Iris pigment epithelial cell (primary cell): ENCODE results near the gene ANKRD22.

Experiments
- DNase-seq: peaks from one replicate; pipeline ENCODE4 v3.0.0-alpha.2; 2011; ENCODE audit warnings: low read depth

Gene ANKRD22

DNA sequence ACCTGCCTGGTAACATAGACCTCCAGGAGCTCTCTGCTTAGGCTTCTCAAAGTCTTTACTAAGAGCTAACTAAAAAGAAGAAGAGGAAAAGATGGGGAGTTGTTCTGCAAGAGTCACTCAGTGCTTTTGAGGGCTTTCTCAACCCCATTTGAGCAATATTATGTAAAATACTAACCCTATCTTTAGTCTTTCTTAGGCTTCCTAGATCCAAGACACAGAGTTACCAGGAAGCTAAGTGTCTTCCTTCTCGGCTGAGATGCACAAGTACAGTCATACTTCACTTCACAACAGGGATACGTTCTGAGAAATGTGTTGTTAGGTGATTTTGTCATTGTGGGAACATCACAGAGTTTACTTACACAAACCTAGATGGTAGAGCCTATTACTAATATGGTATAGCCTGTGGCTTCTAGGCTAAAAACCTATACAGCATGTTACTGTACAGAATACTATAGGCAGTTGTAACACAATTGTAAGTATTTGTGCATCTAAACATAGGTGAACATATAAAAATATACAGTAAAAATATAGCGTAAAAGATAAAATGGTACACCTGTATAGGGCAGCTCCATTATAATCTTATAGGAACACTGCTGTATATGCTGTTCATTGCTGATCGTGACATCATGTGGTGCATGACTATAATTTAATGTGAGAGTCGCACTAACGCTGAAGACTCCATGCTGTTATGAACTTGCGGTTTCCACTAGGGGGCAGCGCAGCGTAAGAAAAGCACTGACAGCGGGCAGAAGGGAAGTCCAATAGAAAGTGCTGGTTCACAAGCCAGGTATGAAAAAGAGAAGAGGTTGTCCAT, 16.3 kb downstream of the ANKRD22 start:
- DNase-seq, result peak; percentile 88

DNA sequence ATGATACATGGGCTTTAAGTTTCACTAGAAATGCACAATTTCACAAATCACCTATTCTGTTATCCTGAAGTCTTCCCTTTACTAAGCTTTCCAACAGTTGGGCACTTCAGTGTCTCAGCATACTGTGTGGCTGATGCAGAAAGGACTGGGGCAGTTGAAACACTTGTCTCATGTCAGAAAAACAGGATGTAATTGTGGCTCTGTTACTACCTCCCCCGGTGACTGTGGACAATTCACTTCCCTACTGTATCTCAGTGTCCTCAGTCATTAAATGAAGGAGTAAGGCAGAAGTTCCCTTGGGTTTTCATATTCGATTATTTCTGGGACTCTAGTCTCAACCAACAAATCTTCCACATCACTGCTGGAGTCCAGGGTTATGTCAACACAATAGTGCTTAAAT, 17.9 kb downstream of the ANKRD22 start:
- no peak for DNase-seq

DNA sequence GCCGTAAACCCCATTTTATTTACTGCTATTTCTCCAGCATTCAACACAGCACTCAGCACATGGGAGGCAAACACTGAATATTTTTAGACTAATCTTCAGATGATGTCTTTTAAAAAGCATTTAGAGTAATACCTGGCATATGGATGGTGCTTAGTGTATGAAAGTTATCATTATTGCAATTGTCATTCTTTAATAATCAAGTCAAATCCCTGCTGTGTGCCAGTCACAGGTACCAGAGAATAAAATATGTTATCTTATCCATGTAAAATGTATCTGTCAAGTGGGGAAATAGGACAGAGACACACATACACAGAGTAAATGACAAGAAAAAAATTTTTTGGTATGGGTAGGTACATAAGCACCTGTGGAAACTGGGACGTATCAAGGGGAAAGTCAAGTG, 18.5 kb downstream of the ANKRD22 start:
- DNase-seq, result no peak

DNA sequence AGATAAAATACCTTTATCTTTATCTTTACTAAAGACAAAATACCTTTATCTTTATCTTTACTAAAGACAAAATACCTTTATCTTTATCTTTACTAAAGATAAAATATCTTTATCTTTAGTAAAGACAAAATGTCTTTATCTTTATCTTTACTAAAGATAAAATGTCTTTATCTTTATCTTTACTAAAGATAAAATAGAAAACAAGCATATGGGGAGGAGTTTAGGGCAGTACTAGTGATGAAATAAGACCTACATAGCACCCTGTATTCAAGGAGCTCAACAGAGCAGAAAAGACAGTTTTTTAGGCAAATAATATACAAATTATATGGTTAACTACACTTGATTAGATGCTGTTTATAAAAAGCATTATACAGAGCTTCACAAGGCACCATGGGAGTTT, 19.3 kb downstream of the ANKRD22 start:
- DNase-seq, result no peak

DNA sequence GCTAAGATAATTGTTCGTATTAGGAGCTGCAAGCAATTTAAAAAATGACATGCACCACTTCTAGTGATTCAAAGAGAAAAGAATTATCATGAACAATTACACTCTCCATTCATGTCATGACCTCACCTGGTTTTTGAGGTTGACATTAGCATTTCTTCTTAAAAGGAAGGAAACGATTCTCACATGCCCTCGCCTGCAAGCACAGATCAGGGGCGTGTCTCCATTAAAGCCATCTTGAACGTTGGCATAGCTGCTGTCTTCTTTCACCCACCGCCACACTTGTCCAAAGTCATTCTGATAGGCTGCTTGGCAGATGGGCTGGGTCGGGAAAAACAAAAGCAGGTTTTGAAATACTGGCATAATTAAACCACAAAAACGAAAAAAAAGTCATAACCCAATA, 19.9 kb downstream of the ANKRD22 start:
- no peak for DNase-seq

DNA sequence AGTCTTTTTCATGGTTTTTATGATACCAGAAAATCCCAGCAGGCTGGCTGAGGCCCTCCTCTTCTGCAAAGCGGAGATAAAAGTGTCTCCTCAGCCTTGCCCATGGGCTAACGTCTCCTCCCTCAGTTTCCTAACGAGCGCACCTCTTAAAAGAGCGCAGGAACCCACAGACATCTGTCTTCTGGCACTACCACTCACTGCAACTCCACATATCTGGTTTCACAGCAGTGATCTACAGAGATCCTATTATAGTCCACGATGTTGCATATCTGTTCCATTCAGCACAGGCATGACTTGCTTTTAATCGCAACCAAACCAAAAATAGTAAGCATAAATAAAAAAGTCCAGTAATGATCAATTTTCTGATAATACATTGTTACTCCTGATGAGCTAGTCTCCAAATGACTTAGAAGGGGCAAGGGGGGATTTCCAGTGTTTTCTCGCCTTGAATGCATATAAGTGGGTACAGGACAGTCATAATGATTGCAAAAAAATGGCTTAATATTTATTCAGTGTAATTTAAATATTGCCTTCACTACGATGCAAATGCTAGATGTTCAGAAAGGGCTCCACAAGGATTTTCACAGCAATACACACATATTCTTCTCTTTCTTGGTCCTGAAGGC, 20.9 kb downstream of the ANKRD22 start:
- DNase-seq, result no peak

DNA sequence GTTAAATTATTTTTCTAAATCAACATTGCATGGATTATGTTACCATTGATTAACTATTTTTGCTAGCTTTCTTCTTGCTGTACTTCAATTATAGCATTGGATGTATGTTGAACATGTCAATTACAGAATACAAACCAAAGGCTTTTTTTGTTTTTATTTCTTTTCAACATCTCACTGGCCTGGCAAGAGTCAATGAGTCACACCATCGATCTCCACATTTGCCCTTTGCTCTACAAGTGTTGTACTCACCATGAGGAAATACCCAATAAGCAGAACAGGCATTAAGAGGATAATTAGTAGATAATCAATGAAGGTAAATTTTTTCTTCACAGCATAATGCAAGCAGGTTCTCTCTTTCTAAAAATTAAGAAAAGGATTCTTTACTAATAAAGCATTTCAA, 23.3 kb downstream of the ANKRD22 start:
- DNase-seq, result peak; percentile 28

DNA sequence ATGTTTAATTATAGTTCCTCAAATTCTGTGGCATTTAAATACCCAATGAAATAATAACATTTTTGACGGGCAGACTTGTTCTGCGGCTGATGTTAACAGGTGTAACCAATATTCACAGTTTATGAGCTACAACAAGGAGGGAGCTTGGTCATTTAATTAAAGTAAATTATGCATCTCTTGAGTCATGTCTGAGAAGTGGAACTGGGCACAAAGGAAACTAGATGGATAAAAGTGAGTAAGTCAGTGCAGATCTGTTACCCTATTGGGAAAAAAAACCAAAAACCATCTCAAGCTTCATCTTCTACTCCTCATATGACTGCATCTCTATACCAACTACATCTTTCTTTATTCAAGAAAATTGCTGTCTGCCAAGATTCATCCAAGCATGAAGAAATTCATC, 24.0 kb downstream of the ANKRD22 start:
- no peak for DNase-seq

DNA sequence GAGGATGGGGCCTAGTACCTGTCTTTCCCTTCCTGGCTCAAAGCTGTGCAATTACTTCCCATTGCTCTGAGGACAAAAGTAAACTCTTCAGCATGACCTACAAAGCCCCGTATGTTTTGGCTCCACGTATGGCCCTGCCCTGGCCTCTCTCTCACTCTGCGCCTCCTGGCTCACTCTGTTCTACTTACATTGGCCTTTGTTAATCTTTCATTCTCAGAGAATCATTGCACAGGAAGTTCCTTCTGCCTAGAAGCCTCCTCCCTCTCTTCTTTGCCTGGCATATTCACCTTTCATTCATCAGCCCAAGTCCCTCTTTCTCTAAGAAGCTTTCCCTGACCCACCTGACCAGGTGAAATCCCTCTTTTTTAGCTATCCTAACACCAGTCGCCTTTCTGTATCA, 25.3 kb downstream of the ANKRD22 start:
- no peak for DNase-seq

DNA sequence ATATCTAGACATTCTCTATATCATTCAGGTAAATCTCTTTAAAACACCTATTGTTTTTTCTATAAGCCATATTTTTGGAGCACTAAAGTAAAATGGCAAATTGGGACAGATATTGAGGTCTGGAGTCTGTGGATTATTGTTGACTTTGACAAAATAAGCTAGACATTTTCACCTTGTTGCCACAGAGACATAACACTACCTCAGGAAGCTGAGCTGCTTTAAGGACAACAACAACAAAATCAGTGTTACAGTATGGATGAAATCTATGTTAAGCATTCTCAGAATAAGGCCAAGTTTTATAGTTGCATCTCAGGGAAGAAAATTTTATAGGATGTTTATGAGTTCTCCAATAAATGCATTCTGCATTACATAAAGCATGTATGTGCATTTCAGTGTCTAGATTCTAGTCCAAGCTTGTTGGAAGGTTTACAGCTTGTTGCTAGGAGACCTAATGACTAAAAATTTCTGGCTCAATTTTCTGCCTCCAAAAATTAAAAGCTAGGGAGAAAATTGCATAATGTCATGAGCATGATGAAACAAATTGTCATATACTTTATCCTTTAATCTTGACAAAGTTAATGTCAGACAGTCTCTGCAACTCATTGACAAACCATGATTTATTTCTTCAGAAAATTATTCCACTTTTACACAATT, 30.8 kb downstream of the ANKRD22 start:
- peak; percentile 74 for DNase-seq

DNA sequence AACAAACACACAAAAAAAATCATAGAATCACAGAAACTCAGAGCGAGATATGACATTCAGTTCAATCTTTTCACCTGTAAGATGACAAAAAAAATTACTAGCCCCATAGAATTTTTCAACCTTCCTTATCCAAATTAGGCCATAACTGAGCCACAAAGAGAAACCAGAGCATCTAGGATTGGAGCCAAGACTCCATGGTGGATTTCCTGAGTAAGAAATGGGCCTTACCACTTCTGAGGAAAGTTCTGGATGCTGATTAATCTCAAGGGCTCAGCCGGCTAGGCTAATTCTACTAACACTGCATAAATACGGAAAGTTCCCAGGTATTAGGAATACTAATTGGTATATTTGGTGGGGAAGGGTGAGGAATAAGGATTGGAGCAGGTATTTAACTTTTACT, 32.4 kb downstream of the ANKRD22 start:
- peak; percentile 20 for DNase-seq

DNA sequence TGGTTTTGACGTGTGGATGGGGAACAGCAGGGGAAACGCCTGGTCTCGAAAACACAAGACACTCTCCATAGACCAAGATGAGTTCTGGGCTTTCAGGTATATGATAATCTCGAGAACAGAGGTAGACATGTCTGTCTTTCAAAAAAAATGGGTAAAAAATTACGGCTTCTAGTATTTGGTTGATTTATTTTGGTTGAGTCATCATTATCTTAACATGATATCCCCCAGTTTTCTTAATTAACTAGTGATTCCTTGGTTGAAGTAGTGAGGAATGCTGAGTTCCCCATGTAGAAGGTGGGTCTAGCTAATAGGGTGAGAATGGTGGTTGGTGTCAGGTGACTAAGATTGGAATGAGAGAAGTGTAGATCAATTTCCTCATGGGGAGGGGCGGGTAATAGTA, 38.4 kb downstream of the ANKRD22 start:
- DNase-seq, result no peak

DNA sequence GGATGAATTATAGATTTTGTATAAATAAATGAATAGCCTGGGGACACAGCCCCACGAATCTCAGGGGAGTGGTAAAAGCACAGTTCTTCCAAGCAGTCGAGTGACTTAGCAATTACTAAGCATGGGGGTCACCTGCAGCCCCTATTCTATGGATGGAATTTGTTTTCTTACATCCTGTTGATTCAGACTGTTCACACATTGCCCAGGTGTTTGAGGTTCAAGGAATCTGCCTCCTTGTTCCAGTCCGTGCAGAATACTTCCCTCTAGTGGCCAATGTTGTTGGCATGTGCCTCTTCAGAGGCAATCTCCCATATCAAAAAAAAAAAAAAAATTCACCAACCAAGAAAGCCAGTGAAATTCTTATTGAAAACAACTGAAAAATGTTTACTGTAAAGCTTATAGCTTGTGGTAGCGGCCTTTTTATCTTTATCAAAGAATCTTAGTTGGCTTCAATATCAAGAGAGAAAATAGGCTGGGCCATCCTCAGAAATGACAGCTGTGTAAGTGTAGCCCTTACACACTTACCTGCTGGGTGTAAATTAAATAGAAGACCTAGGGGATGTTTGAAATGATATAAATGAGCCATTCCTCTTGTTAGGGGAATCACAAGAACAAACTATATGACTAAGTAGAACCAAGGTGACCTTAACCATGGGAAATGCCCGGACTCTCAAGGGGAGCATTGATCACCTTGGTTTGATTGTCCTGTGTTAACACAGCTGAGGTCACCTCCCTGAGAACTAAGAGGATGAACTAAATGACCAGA, 41.3 kb downstream of the ANKRD22 start:
- DNase-seq, result peak; percentile 74

DNA sequence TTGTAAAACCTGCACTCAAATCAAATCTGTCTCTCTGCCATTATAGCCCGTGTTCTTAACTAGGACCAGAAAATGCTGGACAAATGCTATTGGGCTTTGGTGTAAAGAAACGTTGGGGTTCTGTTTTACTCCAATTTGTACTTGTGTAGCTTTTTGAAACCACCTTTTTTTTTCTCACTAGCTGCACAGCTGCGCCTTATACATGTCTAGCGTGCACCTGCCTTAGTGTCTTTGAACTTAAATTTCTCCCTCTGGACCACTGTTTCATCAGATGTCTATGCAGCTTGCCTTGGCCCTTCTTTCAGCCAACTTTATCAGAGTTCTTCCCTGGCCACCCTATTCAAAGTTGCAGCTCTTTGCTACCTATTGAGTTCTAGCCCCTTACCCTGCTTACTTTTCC, 42.0 kb downstream of the ANKRD22 start:
- DNase-seq, result no peak

DNA sequence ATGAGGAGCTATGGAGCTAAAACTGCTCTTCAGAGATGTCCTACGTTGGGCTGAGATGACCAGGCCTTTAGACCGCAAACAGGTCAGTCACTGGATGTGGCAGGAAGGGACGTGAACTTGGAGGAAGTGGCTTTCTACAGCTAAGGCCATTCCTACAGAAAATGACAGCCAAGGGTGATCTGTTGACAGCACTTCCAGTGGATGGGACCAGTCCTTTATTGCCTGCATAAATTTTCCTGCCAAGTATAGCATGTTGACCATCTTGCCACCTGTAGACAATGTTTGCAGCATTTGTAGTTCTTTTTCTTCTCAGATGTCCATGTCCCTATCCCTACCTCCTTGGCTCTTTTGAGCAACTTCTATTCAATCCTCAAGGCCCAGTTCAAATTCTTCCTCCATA, 45.7 kb downstream of the ANKRD22 start:
- no peak for DNase-seq

DNA sequence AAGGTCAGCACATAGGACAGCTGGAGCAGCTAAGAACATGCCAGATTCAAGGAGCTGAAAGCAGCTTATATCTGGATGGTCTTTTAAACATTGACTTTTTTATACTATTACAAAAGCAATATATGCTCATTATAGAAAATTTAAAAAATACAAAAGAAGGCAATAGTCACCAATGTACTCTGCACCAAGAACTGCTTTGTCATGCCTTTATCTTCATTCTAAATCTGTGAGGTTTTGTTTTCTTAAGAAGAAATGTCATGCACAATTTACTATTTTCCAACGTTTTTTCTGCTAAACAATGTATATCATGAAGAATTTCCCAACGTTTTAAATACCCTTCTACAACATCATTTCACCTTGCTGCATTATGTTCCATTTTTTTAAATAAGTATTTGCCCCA, 46.3 kb downstream of the ANKRD22 start:
- DNase-seq, result no peak

DNA sequence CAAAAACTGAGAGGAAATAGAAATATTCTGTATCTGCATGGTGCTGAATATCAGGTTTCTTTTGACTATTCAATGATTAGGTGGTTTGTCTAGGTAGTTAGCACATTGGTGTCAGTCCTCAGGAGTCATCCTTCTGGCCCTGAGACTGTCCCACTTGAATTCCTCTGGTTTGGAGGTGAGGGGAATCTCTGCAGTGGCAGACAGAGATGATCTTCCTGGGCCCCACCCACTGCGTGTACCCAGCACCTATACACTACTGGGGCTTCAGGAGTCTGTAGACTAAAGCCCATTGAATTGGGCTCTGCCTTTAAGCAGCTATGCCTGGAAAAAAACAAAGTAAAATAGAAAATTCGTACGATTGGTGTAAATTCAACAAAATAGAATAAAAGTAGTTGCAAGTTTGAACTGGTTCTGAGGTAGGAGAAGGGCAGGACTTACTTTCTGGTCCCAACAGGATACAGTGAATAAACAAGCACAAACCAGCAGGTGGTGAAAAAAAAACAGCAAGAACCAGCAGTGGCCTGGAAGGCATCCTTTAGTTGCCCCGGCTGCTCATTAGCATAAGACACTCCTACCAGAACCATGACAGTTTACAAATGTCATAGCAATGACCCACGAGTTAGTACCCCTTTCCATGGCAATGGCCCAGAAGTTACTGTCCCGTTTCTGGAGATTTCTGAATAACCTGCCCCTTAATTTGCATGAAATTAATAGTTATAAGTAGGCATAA, 47.4 kb downstream of the ANKRD22 start:
- no peak for DNase-seq

DNA sequence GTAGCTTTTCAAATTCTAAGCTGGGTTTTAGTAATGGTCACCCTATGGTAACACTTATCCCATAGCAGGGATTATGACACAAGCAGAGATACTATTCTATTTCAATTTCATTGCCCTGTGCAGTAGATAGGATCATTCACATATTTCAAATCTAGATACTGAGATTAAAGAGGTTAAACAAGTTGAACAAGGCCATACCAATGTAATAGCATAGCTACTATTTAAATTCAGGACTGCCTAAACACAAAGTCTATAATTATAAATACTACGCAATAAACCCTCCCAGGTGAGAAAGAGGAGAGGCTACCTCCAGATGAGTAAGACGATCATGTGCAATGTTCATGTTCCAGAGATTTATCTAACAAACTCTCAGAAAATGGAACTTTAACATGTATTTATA, 48.0 kb downstream of the ANKRD22 start:
- no peak for DNase-seq

DNA sequence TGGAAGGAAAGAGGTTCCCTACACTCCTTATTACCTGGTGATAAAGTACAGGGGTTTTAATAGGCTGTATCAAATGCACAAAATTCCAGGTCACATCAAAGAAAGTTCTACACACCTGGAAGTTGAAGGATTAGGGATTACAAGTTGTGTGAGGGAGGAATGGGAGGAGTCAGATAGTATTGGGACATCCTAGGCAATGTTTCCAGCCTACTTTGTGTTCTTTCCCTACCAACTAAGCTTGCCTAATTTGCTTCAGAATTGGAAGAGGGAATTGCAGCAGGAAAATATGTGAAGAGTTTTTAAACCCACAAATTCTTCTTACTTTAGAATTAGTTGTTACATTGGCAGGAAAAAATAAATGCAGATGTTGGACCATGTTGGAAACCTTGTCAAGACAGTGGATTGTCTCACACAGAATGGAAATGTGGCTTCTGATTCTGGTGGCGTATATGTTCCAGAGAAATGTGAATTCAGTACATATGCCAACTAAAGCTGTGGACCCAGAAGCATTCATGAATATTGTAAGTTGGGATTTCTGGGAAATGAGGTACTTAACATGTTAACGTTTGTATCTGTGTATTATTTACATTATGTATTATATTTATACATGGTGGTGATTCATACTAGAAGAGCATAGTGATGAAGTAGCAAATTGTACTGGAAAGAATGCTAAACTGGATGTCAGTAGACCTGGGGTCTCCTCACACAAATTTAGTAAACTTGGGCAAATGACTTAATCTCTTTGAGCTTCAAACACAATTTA, 48.9 kb downstream of the ANKRD22 start, which contains the start of gene LIPM:
LIPM (plus strand) TSS at position 208 of the 763 bp plus-strand sequence; CDS start at position 375, 167 bp downstream.
- no peak for DNase-seq

DNA sequence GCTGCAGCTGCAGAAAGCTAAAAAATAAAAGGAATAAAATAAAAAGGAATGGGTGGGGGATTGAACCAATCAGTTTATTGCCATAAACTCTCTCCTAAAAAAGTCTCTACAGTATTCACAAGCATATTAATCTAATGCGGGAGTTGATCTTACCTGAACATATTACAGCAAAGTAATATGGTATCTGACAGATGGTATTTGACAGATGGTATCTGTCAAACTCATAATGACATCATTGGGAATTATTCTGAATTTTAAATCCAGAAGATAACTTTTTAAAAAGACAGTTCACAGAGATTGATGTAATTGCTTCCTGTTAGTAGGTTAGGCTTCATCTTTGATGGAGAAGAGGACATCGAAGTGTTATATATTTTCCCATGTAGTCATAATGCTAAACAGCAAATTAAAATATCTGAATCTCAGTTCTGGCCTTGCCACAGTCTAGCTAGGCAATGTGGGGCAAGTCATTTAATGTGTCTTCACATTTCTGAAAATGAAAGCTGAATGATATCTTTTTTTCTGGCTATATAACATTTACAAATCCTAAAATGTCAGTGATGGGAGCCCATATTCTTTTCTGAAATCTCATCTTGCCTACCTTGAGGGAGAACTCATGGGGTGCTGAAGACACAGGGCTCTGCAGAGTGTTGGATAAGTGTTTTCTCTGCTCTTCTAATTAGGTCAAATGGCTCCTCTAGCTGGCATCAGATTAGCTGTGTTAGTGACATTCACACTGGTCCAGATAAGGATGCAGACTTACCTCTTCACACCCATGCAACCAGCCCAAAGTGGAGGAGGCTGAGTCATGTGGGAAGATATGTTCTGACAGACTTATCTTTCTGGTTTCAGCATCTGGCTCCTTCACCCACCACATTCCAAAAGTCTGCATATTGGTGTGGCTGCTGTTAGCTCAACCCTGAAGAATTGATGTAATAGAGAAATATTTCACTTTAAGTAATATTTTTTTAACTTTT, 51.2 kb downstream of the ANKRD22 start:
- peak; percentile 80 for DNase-seq
